LNCaP clone FGC (cell line): ENCODE data around the gene SMAD1.

Source experiments
- DNase-seq: peaks from one replicate; pipeline ENCODE4 v3.0.0-alpha.2; 2011; ENCODE audit warnings: low read depth
- H3K4me3 ChIP-seq: 2 replicates; pipeline ENCODE4 v1.5.1; 2011; ENCODE audit warnings: mild to moderate bottlenecking, low read depth, low read length, control low read depth
- TF ChIP-seq, protein P1 (sequence below): IDR thresholded peaks from 2 replicates; pipeline ENCODE4 v1.5.1; 2012; ENCODE audit warnings: mild to moderate bottlenecking; ENCODE audit not compliant: control insufficient read depth, insufficient read depth; ENCODE audit errors: extremely low read depth

Gene SMAD1

DNA sequence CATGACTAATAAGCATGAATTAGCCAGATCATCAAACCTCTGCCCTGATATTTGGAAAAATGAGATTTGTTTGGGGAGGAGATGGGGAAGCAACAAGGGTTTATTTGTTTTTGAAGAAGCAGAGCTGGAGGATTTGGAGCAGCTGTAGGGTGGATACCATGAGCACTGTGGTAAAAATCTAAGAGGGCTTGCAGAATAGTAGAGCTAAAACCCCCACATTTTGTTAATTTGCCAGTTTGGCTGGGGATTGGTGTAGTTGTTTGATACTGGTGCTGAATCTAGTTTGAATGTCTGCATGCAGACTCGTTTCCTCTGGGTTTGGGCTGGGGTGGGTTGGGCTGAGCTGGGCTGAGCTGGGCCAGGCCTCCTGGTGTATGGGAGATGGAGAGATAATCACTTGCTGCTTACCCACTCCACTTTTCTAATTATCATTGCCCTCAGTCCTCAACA lies 43.7 kb downstream of the SMAD1 start:
- DNase-seq = no peak
- TF ChIP-seq, protein P1, sequence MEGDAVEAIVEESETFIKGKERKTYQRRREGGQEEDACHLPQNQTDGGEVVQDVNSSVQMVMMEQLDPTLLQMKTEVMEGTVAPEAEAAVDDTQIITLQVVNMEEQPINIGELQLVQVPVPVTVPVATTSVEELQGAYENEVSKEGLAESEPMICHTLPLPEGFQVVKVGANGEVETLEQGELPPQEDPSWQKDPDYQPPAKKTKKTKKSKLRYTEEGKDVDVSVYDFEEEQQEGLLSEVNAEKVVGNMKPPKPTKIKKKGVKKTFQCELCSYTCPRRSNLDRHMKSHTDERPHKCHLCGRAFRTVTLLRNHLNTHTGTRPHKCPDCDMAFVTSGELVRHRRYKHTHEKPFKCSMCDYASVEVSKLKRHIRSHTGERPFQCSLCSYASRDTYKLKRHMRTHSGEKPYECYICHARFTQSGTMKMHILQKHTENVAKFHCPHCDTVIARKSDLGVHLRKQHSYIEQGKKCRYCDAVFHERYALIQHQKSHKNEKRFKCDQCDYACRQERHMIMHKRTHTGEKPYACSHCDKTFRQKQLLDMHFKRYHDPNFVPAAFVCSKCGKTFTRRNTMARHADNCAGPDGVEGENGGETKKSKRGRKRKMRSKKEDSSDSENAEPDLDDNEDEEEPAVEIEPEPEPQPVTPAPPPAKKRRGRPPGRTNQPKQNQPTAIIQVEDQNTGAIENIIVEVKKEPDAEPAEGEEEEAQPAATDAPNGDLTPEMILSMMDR = no peak

DNA sequence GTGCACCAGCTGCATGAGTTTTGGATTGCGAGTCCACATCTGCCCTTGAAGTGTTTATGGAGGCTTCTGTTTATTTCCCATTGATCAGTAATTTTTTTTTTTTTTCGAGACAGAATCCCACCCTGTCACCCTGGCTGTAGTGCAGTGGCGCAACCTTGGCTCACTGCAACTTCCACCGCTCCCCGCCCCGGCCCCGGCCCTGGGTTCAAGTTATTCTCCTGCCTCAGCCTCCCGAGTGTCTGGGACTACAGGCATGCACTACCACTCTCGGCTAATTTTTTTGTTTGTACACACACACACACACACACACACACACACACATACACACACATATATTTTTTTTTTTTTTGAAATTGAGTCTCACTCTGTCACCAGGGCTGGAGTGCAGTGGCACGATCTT lies 46.1 kb downstream of the SMAD1 start:
- TF ChIP-seq, protein P1 = no peak

More for the DNA sequence above, 43.7 kb downstream of the SMAD1 start:
- no peak overlapping the region for H3K4me3 ChIP-seq

GRCh38 chr4:145528601-145529000 lies 46.9 kb downstream of the SMAD1 start:
- TF ChIP-seq, protein P1 = no peak
- no peak overlapping the region for H3K4me3 ChIP-seq
- no peak for DNase-seq

More for the DNA sequence above, 46.1 kb downstream of the SMAD1 start:
- no peak for DNase-seq
- H3K4me3 ChIP-seq = no peak overlapping the region

GRCh38 chr4:145530189-145530588 lies 48.5 kb downstream of the SMAD1 start:
- TF ChIP-seq, protein P1 = no peak
- H3K4me3 ChIP-seq = no peak overlapping the region
- DNase-seq = no peak

GRCh38 chr4:145530662-145531061 lies 49.0 kb downstream of the SMAD1 start:
- H3K4me3 ChIP-seq = no peak overlapping the region
- no peak for DNase-seq
- TF ChIP-seq, protein P1 = no peak

DNA sequence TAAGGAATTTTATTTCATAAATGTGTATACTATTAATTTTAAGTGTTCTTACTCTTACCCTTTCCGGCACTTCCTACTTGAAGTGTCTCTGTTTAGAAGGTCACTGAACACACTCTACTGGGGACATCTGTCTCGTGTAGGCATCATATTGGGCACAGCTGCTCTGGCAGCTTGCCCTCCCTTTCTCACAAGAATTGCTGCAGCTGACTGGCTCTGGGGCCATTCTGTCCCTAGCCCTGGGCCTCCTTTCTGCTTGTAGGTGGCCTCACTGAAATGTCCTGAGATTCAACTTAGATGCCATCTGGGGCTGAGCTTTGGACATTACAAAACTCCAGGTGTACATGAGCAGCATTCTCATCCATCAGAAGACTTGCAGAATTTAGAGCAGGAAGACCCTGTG lies 49.6 kb downstream of the SMAD1 start:
- TF ChIP-seq, protein P1 = no peak
- no peak overlapping the region for H3K4me3 ChIP-seq
- no peak for DNase-seq

- no peak for DNase-seq
- no peak overlapping the region for H3K4me3 ChIP-seq
- TF ChIP-seq, protein P1 = no peak
Measured at GRCh38 chr4:145531859-145532258, 50.2 kb downstream of the SMAD1 start.
